ENCODE measurements around the gene OSBPL10.

OSBPL10 gene

GRCh38 chr3:31958701-31959152 lies 22.3 kb downstream of the OSBPL10 start:
- DNase-seq: no peak

GRCh38 chr3:31957106-31957505 lies 24.0 kb downstream of the OSBPL10 start:
- DNase-seq: no peak

GRCh38 chr3:31955581-31955980 lies 25.5 kb downstream of the OSBPL10 start:
- DNase-seq: no peak

- no peak for DNase-seq
Measured at GRCh38 chr3:31953636-31954035, 27.4 kb downstream of the OSBPL10 start.

- DNase-seq: no peak
Measured at GRCh38 chr3:31953091-31953490, 28.0 kb downstream of the OSBPL10 start.

- DNase-seq: no peak
Measured at GRCh38 chr3:31952205-31952604, 28.9 kb downstream of the OSBPL10 start.

- no peak for DNase-seq
Measured at GRCh38 chr3:31948280-31948679, 32.8 kb downstream of the OSBPL10 start.

GRCh38 chr3:31947671-31948091 lies 33.4 kb downstream of the OSBPL10 start:
- no peak for DNase-seq

- no peak for DNase-seq
Measured at GRCh38 chr3:31947162-31947561, 33.9 kb downstream of the OSBPL10 start.

GRCh38 chr3:31946484-31947081 lies 34.5 kb downstream of the OSBPL10 start:
- DNase-seq: no peak

GRCh38 chr3:31945738-31946052 lies 35.4 kb downstream of the OSBPL10 start:
- no peak for DNase-seq

- no peak for DNase-seq
Measured at GRCh38 chr3:31943041-31943440, 38.0 kb downstream of the OSBPL10 start.

GRCh38 chr3:31942446-31942845 lies 38.6 kb downstream of the OSBPL10 start:
- no peak for DNase-seq

- DNase-seq: no peak
Measured at GRCh38 chr3:31937225-31937624, 43.8 kb downstream of the OSBPL10 start.

- no peak for DNase-seq
Measured at GRCh38 chr3:31936420-31937060, 44.5 kb downstream of the OSBPL10 start.

- DNase-seq: no peak
Measured at GRCh38 chr3:31934866-31935265, 46.2 kb downstream of the OSBPL10 start.

GRCh38 chr3:31934018-31934417 lies 47.0 kb downstream of the OSBPL10 start:
- no peak for DNase-seq

GRCh38 chr3:31932990-31933389 lies 48.1 kb downstream of the OSBPL10 start:
- no peak for DNase-seq

GRCh38 chr3:31929826-31930502 lies 51.1 kb downstream of the OSBPL10 start:
- DNase-seq: no peak

GRCh38 chr3:31927811-31928210 lies 53.3 kb downstream of the OSBPL10 start:
- DNase-seq: no peak

GRCh38 chr3:31926543-31926942 lies 54.5 kb downstream of the OSBPL10 start:
- peak; percentile 10 for DNase-seq

- peak; percentile 27 for DNase-seq
Measured at GRCh38 chr3:31925271-31925630, 55.8 kb downstream of the OSBPL10 start.

GRCh38 chr3:31924610-31925270 lies 56.3 kb downstream of the OSBPL10 start:
- no peak for DNase-seq

- DNase-seq: no peak
Measured at GRCh38 chr3:31922962-31923361, 58.1 kb downstream of the OSBPL10 start.

Data from stimulated activated CD4-positive, alpha-beta T cell treated with anti-CD3 and anti-CD28 coated beads, Interleukin-1b, Interleukin-23, amount 100 ng/mL, for 48 hours (primary cell).